HepG2 (cell line): ENCODE data around the gene ASGR1. TPM values are rescaled to one million over a fixed set of nuclear protein-coding genes. Genes with fewer than 3 reads are reported as not detected.

ENCODE experiments used
- CBX2 ChIP-seq, 2 experiments: fragments of 200-600 bp in 1 of 2; sonication (generic); formaldehyde crosslinking in 1 of 2; IDR thresholded peaks; 2 replicates each; pipeline versions ENCODE4 v1.7.0 to v1.8.1; 2018 to 2022; ENCODE audit warnings: low read depth in 2 of 2, low read length in 1 of 2, mild to moderate bottlenecking in 1 of 2, missing genetic modification reagents in 1 of 2
- FOXO4 ChIP-seq: sonication (generic); formaldehyde crosslinking; conservative IDR thresholded peaks from 2 replicates; pipeline ENCODE4 v1.8.1; 2023; ENCODE audit warnings: missing genetic modification reagents
- FOXP1 ChIP-seq, 2 experiments: fragments of 450-650 bp in 1 of 2; IDR thresholded peaks; 2 replicates each; pipeline ENCODE4 v1.6.1; 2017 to 2018; ENCODE audit warnings: antibody characterized with exemption in 1 of 2
- ISL2 ChIP-seq: sonication (generic); formaldehyde crosslinking; IDR thresholded peaks from 2 replicates; pipeline ENCODE4 v1.5.0; 2020; ENCODE audit warnings: missing genetic modification reagents
- KDM2A ChIP-seq: sonication (generic); formaldehyde crosslinking; IDR thresholded peaks from 2 replicates; pipeline ENCODE4 v1.4.0; 2020; ENCODE audit warnings: low read depth, missing genetic modification reagents, borderline replicate concordance
- KMT2B ChIP-seq: IDR thresholded peaks from 2 replicates; pipeline ENCODE4 v1.6.1; 2016; ENCODE audit warnings: missing genetic modification reagents, missing compliant biosample characterization
- MATR3 ChIP-seq: sonication (generic); formaldehyde crosslinking; IDR thresholded peaks from 2 replicates; pipeline ENCODE4 v1.4.0; 2020; ENCODE audit warnings: missing genetic modification reagents
- MXD3 ChIP-seq: IDR thresholded peaks from 2 replicates; pipeline ENCODE4 v1.6.1; 2016; ENCODE audit warnings: mild to moderate bottlenecking, missing biosample characterization, missing genetic modification reagents
- RARG ChIP-seq: sonication (generic); formaldehyde crosslinking; IDR thresholded peaks from 2 replicates; pipeline ENCODE4 v1.4.0; 2020; ENCODE audit warnings: low read depth, mild to moderate bottlenecking, missing genetic modification reagents
- TFE3 ChIP-seq: IDR thresholded peaks from 2 replicates; pipeline ENCODE4 v1.6.1; 2016
- XBP1 ChIP-seq: sonication (generic); formaldehyde crosslinking; IDR thresholded peaks from 2 replicates; pipeline ENCODE4 v1.5.0; 2020; ENCODE audit warnings: missing genetic modification reagents
- ZBTB33 ChIP-seq: sonication (generic); formaldehyde crosslinking; IDR thresholded peaks from 2 replicates; pipeline ENCODE4 v1.4.0; 2020; ENCODE audit warnings: missing genetic modification reagents
- ZBTB38 ChIP-seq: sonication (generic); formaldehyde crosslinking; IDR thresholded peaks from 2 replicates; pipeline ENCODE4 v1.5.1; 2020; ENCODE audit warnings: mild to moderate bottlenecking, missing genetic modification reagents
- ZNF431 ChIP-seq: sonication (generic); formaldehyde crosslinking; IDR thresholded peaks from 2 replicates; pipeline ENCODE4 v1.9.0; 2022; ENCODE audit warnings: missing genetic modification reagents, low read depth, mild to moderate bottlenecking, borderline replicate concordance
- ZNF441 ChIP-seq: sonication (generic); formaldehyde crosslinking; IDR thresholded peaks from 2 replicates; pipeline ENCODE4 v1.7.0; 2021; ENCODE audit warnings: missing genetic modification reagents, borderline replicate concordance
- ZNF446 ChIP-seq: sonication (generic); formaldehyde crosslinking; IDR thresholded peaks from 2 replicates; pipeline ENCODE4 v1.5.0; 2020; ENCODE audit warnings: mild to moderate bottlenecking, missing genetic modification reagents
- ZNF567 ChIP-seq: sonication (generic); formaldehyde crosslinking; IDR thresholded peaks from 2 replicates; pipeline ENCODE4 v1.8.1; 2023; ENCODE audit warnings: mild to moderate bottlenecking, missing genetic modification reagents, borderline replicate concordance
- ZNF674 ChIP-seq: sonication (generic); formaldehyde crosslinking; IDR thresholded peaks from 2 replicates; pipeline ENCODE4 v1.5.0; 2020; ENCODE audit warnings: low read depth, mild to moderate bottlenecking, missing genetic modification reagents
- ZNF678 ChIP-seq: sonication (generic); formaldehyde crosslinking; IDR thresholded peaks from 2 replicates; pipeline ENCODE4 v1.4.0; 2020; ENCODE audit warnings: mild to moderate bottlenecking, missing genetic modification reagents
- ZNF788 ChIP-seq: sonication (generic); formaldehyde crosslinking; IDR thresholded peaks from 2 replicates; pipeline ENCODE4 v1.5.0; 2020; ENCODE audit warnings: mild to moderate bottlenecking, missing genetic modification reagents, borderline replicate concordance
- ZSCAN31 ChIP-seq: sonication (generic); formaldehyde crosslinking; IDR thresholded peaks from 2 replicates; pipeline ENCODE4 v1.5.0; 2020; ENCODE audit warnings: low read depth, mild to moderate bottlenecking, missing genetic modification reagents
- polyA plus RNA-seq, 8 experiments: library from polyadenylated mRNA; depleted of rRNA in 3 of 8; stranded (reverse) in 7 of 8; unstranded in 1 of 8; fragments of >200 nt; fragmentation: Illumina TruSeq in 4 of 8; extraction: Trizol in 4 of 8; gene quantifications; 2 replicates each; pipeline versions ENCODE4 v1.2.1 to v1.2.3, GENCODE V29; 2011 to 2016; ENCODE audit warnings: low read depth in 4 of 8, missing spikeins in 1 of 8, mixed read lengths in 1 of 8; ENCODE audit not compliant: insufficient read depth in 1 of 8
- total RNA-seq, 5 experiments: library from RNA; depleted of rRNA; stranded (reverse); fragments of >200 nt; fragmentation: Illumina TruSeq; extraction: Trizol; gene quantifications; 2 replicates each; pipeline ENCODE4 v1.2.3, GENCODE V29; 2016; ENCODE audit warnings: low read depth in 1 of 5
- TF ChIP-seq, protein P1 (sequence below): sonication (generic); formaldehyde crosslinking; IDR thresholded peaks from 2 replicates; pipeline ENCODE4 v1.4.0; 2020; ENCODE audit warnings: missing genetic modification reagents, low read depth, mild to moderate bottlenecking, borderline replicate concordance

Gene ASGR1
- total and polyA plus RNA-seq, 2 of the 13 experiments (the other 11 are each of a cell fraction or from before 2014, with no cell fraction given) = 353 to 796 TPM

- TF ChIP-seq ZBTB33 (CRISPR knock-in tag) (peak; percentile 61), ZNF567 (CRISPR knock-in tag) (no peak), FOXP1 (IDR thresholded peaks at IDR 0.05) (no peak; the same call in 1 of the 2 replicates), FOXP1 (CRISPR knock-in tag; IDR thresholded peaks at IDR 0.05) (peak; percentile 59), XBP1 (CRISPR knock-in tag) (no peak), CBX2 (IDR thresholded peaks at IDR 0.05; ENCODE audit: low read depth, low read length) (no peak), CBX2 (CRISPR knock-in tag; IDR thresholded peaks at IDR 0.05; ENCODE audit: low read depth) (no peak), ZNF788 (CRISPR knock-in tag) (peak; percentile 86; the same call in 1 of the 2 replicates), FOXO4 (CRISPR knock-in tag) (0 out of 2 replicates have a peak, but pooled peaks have one; percentile 13), ZBTB38 (CRISPR knock-in tag) (peak; percentile 70), MXD3 (CRISPR knock-in tag) (peak; percentile 27; the same call in 1 of the 2 replicates), MATR3 (CRISPR knock-in tag) (no peak), ZNF431 (peak; percentile 49; the same call in 1 of the 2 replicates), ZNF674 (CRISPR knock-in tag) (no peak), ZNF441 (peak; percentile 44; the same call in 1 of the 2 replicates), ISL2 (CRISPR knock-in tag) (peak; percentile 67), KMT2B (peak; percentile 63), ZSCAN31 (CRISPR knock-in tag) (peak; percentile 74), RARG (CRISPR knock-in tag) (no peak), ZNF678 (CRISPR knock-in tag) (no peak), TFE3 (CRISPR knock-in tag) (peak; percentile 81), ZNF446 (CRISPR knock-in tag) (peak; percentile 42; the same call in 1 of the 2 replicates), KDM2A (CRISPR knock-in tag) (peak; percentile 54)
- TF ChIP-seq, protein P1, sequence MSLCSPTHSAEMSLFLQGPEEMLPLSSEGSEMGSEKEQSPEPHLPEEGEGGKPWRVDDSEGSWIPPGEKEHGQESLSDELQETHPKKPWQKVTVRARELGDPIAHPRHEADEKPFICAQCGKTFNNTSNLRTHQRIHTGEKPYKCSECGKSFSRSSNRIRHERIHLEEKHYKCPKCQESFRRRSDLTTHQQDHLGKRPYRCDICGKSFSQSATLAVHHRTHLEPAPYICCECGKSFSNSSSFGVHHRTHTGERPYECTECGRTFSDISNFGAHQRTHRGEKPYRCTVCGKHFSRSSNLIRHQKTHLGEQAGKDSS (CRISPR knock-in tag) = peak; percentile 30; the same call in 1 of the 2 replicates
These were observed at the start of gene ASGR1 (continued) for GRCh38 chr17:7179317-7180254.
